Activated naive CD8-positive, alpha-beta T cell treated with anti-CD3 and anti-CD28 coated beads, Interleukin-2, amount 10 ng/mL, durations not matched to agents 7 days and 5 days (primary cell): ENCODE data around the gene ROPN1B. TPM values are rescaled to one million over a fixed set of nuclear protein-coding genes. Genes with fewer than 3 reads are reported as not detected.
"Not testable (repeated sequence)": the region's sequence is repeated elsewhere in the genome, so short reads cannot be mapped to it uniquely, and the experiment has no call there.

Source experiments
- ATAC-seq: fragments of 150-1000 bp; cut with Tn5 transposase; one replicate; pipeline ENCODE4 v1.10.0; 2021; ENCODE audit warnings: low read depth, moderate library complexity
- POLR2A ChIA-PET: fragments of 350-600 bp; sonication (Branson Sonifier 250); formaldehyde crosslinking; loops from one replicate; lab custom pipeline; 2021; ENCODE audit warnings: antibody characterized with exemption; lab: Charles Lee
- DNase-seq: peaks from one replicate; pipeline ENCODE4 v3.0.0; 2021
- H3K27ac Mint-ChIP-seq: one replicate; pipeline ENCODE4 v1.8.0; 2022; ENCODE audit warnings: mild to moderate bottlenecking, mixed read lengths
- H3K27me3 Mint-ChIP-seq: one replicate; pipeline ENCODE4 v1.8.0; 2022; ENCODE audit warnings: mild to moderate bottlenecking, moderate library complexity, mixed read lengths
- H3K36me3 Mint-ChIP-seq: one replicate; pipeline ENCODE4 v1.8.0; 2021; ENCODE audit warnings: mild to moderate bottlenecking, mixed read lengths
- H3K4me1 Mint-ChIP-seq: one replicate; pipeline ENCODE4 v1.8.0; 2021; ENCODE audit warnings: mixed read lengths
- H3K4me3 Mint-ChIP-seq: one replicate; pipeline ENCODE4 v1.8.0; 2022; ENCODE audit warnings: mild to moderate bottlenecking, moderate library complexity, mixed read lengths
- H3K9me3 Mint-ChIP-seq: one replicate; pipeline ENCODE4 v1.8.0; 2021; ENCODE audit warnings: mixed read lengths
- total RNA-seq, 2 experiments: library from RNA; stranded (reverse); gene quantifications; one replicate each; pipeline ENCODE4 v1.2.3, GENCODE V29; 2021

The ROPN1B gene
- total RNA-seq = not detected

DNA sequence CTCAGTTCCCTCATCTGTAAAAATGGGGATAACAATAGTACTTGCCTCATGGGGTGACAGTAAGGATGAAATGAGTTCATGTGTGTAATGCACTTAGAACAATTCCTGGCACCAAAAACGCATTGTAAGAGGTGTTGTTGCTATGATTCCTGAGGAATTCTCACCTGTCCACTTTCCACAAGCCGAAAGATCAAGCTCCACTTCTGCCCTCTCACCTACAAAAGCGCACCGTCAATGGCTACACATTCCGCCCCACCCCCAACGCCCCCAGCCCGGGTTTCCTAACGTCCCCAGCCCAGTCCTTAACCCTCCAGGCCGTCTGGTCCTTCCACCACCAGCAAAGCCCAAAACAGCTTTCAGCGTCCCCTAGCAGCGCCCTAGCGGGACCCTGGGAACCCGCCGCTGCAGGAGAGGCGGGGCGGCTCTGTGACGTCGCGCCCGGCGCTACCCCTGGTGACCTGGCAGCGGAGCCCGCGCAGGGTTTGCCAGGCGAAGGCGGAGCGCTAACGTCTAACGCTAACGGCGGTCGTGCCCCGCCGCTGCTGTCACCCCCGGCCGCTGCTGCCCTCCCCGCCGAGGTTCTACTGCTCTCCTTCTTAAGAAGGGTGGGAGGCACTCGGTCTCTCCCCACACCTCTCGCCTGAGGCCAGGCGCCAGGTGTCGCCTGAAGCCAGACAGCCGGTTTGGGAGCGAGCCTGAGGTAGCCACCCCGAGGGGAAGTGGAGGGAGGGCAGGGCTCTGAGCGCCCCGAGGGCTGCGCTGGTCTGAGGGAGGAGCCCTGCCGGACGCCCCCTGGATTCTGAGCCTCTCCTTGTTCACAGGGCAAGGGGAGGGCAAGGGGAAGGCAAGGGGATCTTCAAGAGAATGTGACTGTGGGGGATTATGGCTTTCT lies at the start of gene ROPN1B:
Gene ROPN1B, plus strand, starts transcription at position 478 of the 892 bp plus-strand sequence. CDS start 2,877 bp downstream, outside the sequence.
- H3K36me3 Mint-ChIP-seq, POLR2A ChIA-PET, DNase-seq, H3K9me3 Mint-ChIP-seq, H3K27ac Mint-ChIP-seq, H3K4me1 Mint-ChIP-seq: not testable (repeated sequence)
- Mint-ChIP-seq H3K27me3 (peaks cover 36% of the 10 kb centered on the region), H3K4me3 (peak within 1 kb of the TSS; percentile 46)
- peak; percentile 74 for ATAC-seq

DNA sequence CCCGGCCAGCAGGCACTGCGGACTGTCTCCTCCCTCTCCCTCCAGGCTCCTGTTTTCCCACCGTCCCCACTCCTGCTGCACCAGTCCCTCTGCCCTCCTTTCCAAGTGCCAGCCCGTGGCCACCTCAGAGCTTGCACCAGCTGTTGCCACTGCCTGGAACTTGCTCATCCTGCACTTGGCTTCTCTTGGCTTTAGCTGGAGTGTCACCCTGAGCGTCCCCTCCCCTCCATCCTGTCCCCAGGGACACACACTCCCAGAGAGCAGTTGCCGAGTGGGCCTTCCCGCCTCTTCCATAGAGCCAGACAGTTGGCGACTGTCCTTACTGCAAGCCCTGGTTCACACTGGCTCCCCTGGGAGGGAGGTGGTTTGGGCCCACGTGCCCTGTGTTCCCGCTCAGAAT lies 48.8 kb upstream of the ROPN1B start:
- H3K27ac Mint-ChIP-seq, DNase-seq, H3K4me1 Mint-ChIP-seq, ATAC-seq, H3K4me3 Mint-ChIP-seq, H3K27me3 Mint-ChIP-seq, POLR2A ChIA-PET, H3K9me3 Mint-ChIP-seq, H3K36me3 Mint-ChIP-seq: not testable (repeated sequence)

DNA sequence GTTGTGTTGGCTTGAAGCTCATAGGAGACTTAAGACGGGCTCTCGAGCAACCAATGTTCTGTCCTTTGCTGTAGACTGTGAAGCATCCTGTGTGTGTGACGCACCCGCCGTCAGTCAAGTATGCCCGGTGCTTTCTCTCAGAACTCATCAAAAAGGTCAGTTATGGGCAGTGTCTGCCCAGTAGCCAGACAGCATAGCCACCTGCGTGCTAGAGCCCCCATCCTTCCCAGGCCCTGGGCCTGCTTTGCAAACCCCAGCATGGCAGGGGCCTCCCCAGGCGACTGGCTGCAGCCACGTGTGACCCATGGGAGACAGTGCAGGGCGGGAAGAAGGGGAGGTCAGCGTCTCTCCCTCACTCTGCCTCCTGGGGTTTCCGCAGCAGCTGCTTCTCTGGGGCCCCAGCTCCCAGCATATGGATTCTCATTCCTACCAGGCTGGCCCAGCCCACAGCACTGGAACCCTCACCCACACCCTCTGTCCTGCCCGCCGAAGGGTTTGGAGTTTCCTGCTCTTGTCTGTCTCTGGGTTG lies 48.2 kb upstream of the ROPN1B start:
- ATAC-seq, H3K4me1 Mint-ChIP-seq, H3K9me3 Mint-ChIP-seq, POLR2A ChIA-PET, H3K4me3 Mint-ChIP-seq, H3K27ac Mint-ChIP-seq, DNase-seq, H3K36me3 Mint-ChIP-seq, H3K27me3 Mint-ChIP-seq: not testable (repeated sequence)

GRCh38 chr3:125921712-125922111 lies 47.3 kb upstream of the ROPN1B start:
- POLR2A ChIA-PET, H3K4me3 Mint-ChIP-seq, ATAC-seq: not testable (repeated sequence)

DNA sequence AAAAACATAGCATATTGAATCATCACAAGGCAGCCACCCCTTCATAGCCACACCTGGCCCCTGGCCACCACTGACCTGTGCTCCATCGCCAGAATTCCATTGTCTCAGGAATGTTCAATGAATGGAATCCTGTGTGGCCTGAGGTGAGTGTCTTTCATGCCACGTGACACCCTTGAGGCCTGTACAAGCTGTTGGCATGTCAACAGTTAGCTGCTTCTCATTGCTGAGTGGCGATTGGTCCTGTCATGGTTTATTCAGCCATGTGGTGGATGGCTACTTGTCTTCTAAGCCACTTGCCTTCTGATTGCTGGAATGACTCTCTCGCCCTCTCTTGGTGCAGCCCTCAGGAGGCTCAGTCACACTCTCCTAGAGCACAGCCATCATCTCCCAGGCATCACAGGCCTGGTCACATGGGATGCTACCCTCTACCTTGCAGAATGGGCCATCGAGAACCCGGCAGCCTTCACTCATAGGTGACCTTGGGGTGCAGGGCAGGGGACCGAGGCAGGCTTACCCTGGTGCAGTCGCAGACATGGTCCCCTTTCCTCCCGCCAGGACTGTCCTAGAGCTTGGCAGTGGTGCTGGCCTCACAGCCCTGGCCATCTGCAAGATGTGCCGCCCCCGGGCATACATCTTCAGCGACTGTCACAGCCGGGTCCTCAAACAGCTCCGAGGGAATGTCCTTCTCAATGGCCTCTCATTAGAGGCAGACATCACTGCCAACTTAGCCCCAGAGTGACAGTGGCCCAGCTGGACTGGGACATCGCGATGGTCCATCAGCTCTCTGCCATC lies 45.5 kb upstream of the ROPN1B start:
- H3K36me3 Mint-ChIP-seq = not testable (repeated sequence)

More at GRCh38 chr3:125921712-125922111, 47.3 kb upstream of the ROPN1B start:
- H3K36me3 Mint-ChIP-seq, H3K9me3 Mint-ChIP-seq, H3K27me3 Mint-ChIP-seq, H3K27ac Mint-ChIP-seq, H3K4me1 Mint-ChIP-seq: not testable (repeated sequence)
- DNase-seq = peak; percentile 61

GRCh38 chr3:125924276-125924675 lies 44.7 kb upstream of the ROPN1B start:
- H3K27me3 Mint-ChIP-seq, POLR2A ChIA-PET, H3K4me3 Mint-ChIP-seq, H3K4me1 Mint-ChIP-seq, ATAC-seq, H3K27ac Mint-ChIP-seq, H3K36me3 Mint-ChIP-seq, H3K9me3 Mint-ChIP-seq, DNase-seq: not testable (repeated sequence)

More for the DNA sequence above, 45.5 kb upstream of the ROPN1B start:
- DNase-seq, H3K4me3 Mint-ChIP-seq, ATAC-seq, H3K4me1 Mint-ChIP-seq, H3K27ac Mint-ChIP-seq, H3K9me3 Mint-ChIP-seq, H3K27me3 Mint-ChIP-seq, POLR2A ChIA-PET: not testable (repeated sequence)

GRCh38 chr3:125925727-125926126 lies 43.3 kb upstream of the ROPN1B start:
- H3K9me3 Mint-ChIP-seq, H3K4me1 Mint-ChIP-seq, H3K27me3 Mint-ChIP-seq, DNase-seq, POLR2A ChIA-PET, H3K4me3 Mint-ChIP-seq, ATAC-seq, H3K27ac Mint-ChIP-seq, H3K36me3 Mint-ChIP-seq: not testable (repeated sequence)

DNA sequence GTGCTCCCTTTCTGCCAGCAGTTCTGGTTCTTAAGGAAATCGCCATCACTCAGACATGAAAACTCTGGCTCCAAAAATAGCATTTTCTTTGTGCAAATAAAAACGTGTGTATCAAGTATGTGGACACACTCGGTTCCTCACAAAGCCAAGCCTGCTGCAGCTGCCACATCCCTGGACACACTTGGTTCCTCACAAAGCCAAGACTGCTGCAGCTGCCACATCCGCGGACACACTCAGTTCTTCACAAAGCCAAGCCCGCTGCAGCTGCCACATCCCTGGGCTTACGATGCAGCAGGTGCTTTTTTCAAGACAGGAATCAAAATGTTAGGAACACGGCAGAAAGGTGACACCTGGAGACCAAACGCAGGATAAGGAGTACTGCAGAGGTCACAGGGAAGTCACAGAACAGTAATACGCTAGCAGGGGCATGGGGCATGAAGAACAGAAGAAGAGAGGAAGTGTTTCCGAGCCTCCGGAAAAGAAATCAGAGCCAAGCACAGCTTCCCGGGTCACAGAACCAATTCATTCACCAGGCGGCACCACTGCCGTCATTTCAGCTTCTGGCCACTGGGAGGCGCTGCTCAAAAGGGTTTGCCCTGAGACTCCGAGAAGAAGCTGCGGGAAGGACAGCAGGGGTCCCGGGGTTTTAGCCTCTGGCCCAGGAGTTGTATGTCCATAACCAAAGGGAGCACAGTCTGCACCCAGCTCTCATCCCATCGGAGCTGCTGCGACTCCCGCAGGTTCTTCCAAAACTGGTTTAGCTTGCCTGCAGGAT lies 40.0 kb upstream of the ROPN1B start:
- H3K9me3 Mint-ChIP-seq, H3K4me1 Mint-ChIP-seq, H3K36me3 Mint-ChIP-seq, H3K27ac Mint-ChIP-seq, H3K4me3 Mint-ChIP-seq, ATAC-seq, POLR2A ChIA-PET, H3K27me3 Mint-ChIP-seq: not testable (repeated sequence)
- DNase-seq = peak; percentile 78

- H3K27ac Mint-ChIP-seq, H3K9me3 Mint-ChIP-seq, H3K4me1 Mint-ChIP-seq, POLR2A ChIA-PET, H3K27me3 Mint-ChIP-seq, ATAC-seq, DNase-seq, H3K4me3 Mint-ChIP-seq, H3K36me3 Mint-ChIP-seq: not testable (repeated sequence)
These were observed 39.2 kb upstream of the ROPN1B start for GRCh38 chr3:125929765-125930164.

- ATAC-seq, H3K4me3 Mint-ChIP-seq: not testable (repeated sequence)
These were observed 37.6 kb upstream of the ROPN1B start for GRCh38 chr3:125931355-125931880.

DNA sequence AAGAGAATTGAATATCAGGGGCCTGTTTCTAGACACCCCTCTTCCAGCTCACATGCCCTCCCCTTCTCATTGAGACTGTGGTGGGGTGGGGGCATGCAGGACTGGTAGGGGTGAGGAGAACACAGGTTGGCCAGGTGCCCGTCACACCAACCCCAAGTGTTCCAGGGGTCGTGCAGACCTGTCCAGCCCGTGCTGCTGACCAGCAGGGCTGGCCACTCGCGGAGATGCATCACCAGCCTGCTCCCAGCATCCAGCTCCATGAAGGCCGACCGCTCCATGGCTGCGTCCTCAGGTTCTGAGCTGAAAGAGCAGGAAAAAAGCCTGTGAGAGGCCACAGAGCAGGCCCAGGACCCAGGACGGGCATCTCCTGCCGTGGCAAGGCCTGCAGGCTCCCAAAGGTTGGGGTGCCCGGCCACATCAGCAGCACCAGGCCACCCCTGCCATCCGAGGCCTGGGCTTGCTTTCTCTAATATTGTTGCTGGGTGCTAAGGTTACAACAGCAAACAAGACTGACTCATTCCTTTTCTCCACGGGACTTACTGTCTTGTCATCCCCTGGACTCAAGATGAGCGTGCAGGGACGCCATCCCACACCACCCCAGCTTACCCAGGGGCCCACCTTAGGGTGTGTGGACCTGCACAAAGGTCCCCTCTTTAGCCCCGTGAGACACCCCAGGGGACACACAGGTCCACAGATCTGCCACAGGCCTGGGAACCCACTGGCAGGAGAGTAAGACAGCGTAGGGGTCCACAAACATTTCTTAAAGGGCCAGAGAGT lies 35.4 kb upstream of the ROPN1B start:
- H3K27me3 Mint-ChIP-seq, H3K9me3 Mint-ChIP-seq, H3K27ac Mint-ChIP-seq, POLR2A ChIA-PET, DNase-seq, H3K36me3 Mint-ChIP-seq, ATAC-seq, H3K4me1 Mint-ChIP-seq, H3K4me3 Mint-ChIP-seq: not testable (repeated sequence)

More at GRCh38 chr3:125931355-125931880, 37.6 kb upstream of the ROPN1B start:
- H3K27ac Mint-ChIP-seq, DNase-seq, H3K36me3 Mint-ChIP-seq, H3K27me3 Mint-ChIP-seq, POLR2A ChIA-PET, H3K9me3 Mint-ChIP-seq, H3K4me1 Mint-ChIP-seq: not testable (repeated sequence)

DNA sequence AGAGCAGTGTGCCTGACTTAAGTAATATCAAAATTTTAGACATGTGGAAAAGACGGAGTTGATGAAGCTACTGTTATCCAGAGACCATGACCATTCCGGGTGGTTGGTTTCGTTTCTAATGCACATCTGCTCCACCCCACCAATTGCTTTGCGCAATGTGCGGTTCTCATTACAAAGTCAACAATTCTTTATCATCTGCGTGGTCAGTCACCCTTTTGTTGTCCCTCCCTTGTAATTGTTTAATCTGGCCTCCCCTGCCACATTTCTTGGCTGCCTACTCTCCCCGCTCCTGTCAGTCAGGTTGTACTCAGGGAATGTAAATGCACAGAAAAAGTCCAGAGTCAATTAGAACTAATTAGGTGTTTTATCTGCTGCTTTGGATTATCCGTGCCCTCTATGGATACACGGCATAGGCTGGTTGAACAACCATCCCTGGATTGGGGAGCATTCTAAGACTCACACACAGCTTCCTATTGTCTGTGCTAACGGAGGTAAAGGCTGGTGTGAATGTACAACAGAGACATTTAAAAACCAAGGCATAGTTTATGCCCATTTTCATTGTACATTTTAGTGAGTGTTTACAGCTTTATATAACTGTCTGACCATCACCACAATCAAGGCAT lies 33.6 kb upstream of the ROPN1B start:
- H3K4me3 Mint-ChIP-seq, H3K27ac Mint-ChIP-seq, H3K36me3 Mint-ChIP-seq, DNase-seq, ATAC-seq, H3K27me3 Mint-ChIP-seq, H3K9me3 Mint-ChIP-seq, H3K4me1 Mint-ChIP-seq, POLR2A ChIA-PET: not testable (repeated sequence)
